Measurements from ENCODE around the gene NDUFAB1.

GRCh38 chr16:23608194-23608593 lies 12.1 kb upstream of the NDUFAB1 start:
- TF ChIP-seq CTCF (IDR thresholded peaks at IDR 0.05) (no peak), POLR2A (IDR thresholded peaks at IDR 0.05) (no peak)
